ENCODE measurements around the gene ONECUT3.

- TF ChIP-seq CTCF (IDR thresholded peaks at IDR 0.05 in 2 of 3, conservative IDR thresholded peaks at IDR 0.05 in 1 of 3; ENCODE audit: control insufficient read depth in 2 of 3, extremely low read depth in 1 of 3, insufficient read depth in 1 of 3, low read depth in 3 of 3, low read length in 3 of 3) (no peak), ZNF384 (IDR thresholded peaks at IDR 0.05; ENCODE audit: borderline replicate concordance, low read depth, low read length) (no peak), EZH2 (IDR thresholded peaks at IDR 0.05; ENCODE audit: borderline replicate concordance, control insufficient read depth, low read depth, low read length) (no peak), REST (IDR thresholded peaks at IDR 0.05; ENCODE audit: low read depth, low read length) (no peak), POLR2AphosphoS5 (IDR thresholded peaks at IDR 0.05; ENCODE audit: low read length) (no peak), CHD4 (IDR thresholded peaks at IDR 0.05) (no peak), EP300 (IDR thresholded peaks at IDR 0.05; ENCODE audit: borderline replicate concordance in 1 of 2, control insufficient read depth in 1 of 2, low read depth in 2 of 2, low read length in 2 of 2) (no peak), POU2F2 (IDR thresholded peaks at IDR 0.05; ENCODE audit: borderline replicate concordance, low read depth, low read length) (no peak), SMC3 (IDR thresholded peaks at IDR 0.05; ENCODE audit: borderline replicate concordance, low read length) (no peak), MYC (IDR thresholded peaks at IDR 0.05; ENCODE audit: insufficient read depth, insufficient read length, insufficient replicate concordance, low read length, severe bottlenecking) (no peak), NFYB (IDR thresholded peaks at IDR 0.05; ENCODE audit: insufficient read depth, low read depth, low read length) (no peak), MAX (IDR thresholded peaks at IDR 0.05; ENCODE audit: low read depth, low read length) (no peak)
These were observed 22.8 kb downstream of the ONECUT3 start for GRCh38 chr19:1775951-1776605.
